ENCODE measurements around the gene SSBP1.
"Not testable (repeated sequence)": the region's sequence is repeated elsewhere in the genome, so short reads cannot be mapped to it uniquely, and the experiment has no call there.

SSBP1 gene

DNA sequence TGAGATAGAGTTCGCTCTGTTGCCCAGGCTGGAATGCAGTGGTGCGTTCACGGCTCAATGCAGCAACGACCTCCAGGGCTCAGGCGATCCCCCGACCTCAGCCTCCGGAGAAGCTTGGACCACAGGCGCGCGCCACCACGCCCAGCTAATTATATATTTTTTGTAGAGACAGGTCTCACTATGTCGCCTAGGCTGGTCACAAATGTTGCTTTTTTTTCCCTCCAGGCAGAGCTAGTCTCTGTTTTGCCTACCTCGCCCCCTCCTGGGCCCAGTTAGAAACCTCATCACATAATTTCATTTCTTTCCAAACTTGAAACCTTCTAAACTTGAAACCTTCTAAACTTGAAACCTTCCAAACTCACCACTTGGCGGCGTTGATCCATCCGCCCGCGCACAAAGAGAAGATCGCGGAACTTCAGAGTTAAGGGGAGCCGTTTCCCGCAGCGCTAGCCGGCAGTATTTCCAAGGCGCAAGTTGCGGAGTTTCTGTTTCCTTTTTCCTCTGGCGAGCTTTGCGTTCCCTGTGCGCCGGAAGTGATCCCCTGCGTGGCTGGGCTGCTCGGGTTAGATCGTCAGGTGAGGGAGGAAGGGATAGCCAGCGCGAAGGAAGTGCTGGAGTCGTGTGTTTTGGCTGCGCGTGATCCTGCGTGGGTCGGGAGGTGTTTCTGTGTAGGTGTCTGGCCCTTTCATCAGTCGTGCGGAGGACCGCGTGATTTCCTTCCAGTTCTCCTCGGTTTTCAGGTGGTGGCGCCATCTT is at the start of gene SSBP1:
SSBP1 (plus strand) TSS at position 523 of the 756 bp plus-strand sequence. CDS start 809 bp downstream, outside the sequence.
- peak; percentile 94 for DNase-seq (ENCODE audit: low spot score)

- DNase-seq (ENCODE audit: low spot score), result not testable (repeated sequence)
Observed at GRCh38 chr7:141689072-141689825, 48.9 kb upstream of the SSBP1 start.

GRCh38 chr7:141691540-141691939 is 46.6 kb upstream of the SSBP1 start:
- no peak for DNase-seq (ENCODE audit: low spot score)

DNA sequence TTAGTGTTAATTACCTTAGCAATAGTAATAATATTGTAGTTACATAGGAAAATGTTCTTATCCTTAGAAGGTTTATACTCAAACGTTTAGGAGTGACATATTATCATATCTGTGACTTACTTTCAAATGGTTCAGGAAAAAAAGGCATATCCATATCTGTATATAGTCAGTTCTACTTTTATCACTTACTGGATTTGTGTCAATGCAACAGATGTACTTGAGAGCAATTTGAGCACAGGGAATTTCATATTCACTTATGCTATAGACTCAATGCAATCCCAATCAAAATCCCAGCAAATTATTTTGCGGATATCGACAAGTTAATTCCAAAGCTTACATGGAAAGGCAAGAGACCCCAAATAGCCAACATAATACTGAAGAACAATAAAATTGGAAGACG is 46.2 kb upstream of the SSBP1 start:
- no peak for DNase-seq (ENCODE audit: low spot score)

GRCh38 chr7:141693082-141693481 is 45.1 kb upstream of the SSBP1 start:
- DNase-seq (ENCODE audit: low spot score), result no peak

- DNase-seq (ENCODE audit: low spot score), result no peak
Observed at GRCh38 chr7:141695803-141696289, 42.3 kb upstream of the SSBP1 start.

DNA sequence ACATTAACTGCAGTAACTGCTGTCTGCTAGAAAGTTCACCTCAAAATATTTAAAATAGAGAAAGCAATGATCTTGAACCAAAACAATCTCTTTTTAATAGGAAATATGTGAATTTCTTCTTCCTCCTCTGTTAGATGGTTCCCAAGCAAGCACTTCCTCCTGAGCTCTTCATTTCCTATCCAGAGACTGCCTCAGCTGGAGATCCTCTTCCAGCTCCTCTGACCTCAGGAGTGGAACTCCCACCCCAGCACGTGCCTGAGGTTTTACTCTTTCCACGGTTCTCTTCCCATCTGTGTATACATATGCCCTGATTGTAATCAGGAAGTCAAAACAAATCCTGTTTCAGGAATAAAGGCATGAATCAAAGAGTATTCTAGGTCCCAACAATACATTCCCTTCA is 41.8 kb upstream of the SSBP1 start:
- DNase-seq (ENCODE audit: low spot score), result no peak

DNA sequence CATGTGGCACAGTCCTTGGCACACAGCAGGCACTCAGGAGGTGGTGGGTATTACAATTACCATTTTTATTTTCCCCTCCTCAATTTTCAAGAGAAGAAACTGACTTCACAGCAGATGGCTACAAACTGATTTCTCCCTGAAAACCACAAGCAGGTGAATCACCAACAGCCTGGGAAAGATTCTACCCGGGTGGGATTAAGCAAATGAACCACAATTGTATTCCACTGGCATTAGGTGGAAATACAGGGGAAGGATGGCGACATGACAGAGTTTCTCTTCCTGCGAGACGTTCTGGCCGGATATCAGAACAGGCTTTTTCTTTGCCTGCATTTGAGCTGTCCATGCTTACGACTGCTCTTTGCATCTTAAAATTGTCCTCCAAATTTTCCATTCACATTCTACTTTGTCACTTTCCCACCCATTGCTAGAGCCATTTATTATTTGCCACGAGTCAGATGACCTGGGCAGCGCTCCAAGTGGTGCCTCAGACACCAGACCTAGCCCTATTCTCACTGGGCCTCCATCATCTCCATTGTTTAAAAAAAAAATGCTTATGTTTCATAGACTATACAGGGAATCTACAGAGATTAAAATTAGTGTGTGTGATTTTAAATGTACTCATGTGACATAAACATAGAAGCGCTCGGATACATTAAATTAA is 40.8 kb upstream of the SSBP1 start:
- DNase-seq (ENCODE audit: low spot score), result peak; percentile 75

- peak; percentile 54 for DNase-seq (ENCODE audit: low spot score)
Observed at GRCh38 chr7:141698247-141699015, 39.7 kb upstream of the SSBP1 start.

- no peak for DNase-seq (ENCODE audit: low spot score)
Observed at GRCh38 chr7:141699860-141700259, 38.3 kb upstream of the SSBP1 start.

GRCh38 chr7:141700296-141700847 is 37.8 kb upstream of the SSBP1 start:
- peak; percentile 28 for DNase-seq (ENCODE audit: low spot score)

DNA sequence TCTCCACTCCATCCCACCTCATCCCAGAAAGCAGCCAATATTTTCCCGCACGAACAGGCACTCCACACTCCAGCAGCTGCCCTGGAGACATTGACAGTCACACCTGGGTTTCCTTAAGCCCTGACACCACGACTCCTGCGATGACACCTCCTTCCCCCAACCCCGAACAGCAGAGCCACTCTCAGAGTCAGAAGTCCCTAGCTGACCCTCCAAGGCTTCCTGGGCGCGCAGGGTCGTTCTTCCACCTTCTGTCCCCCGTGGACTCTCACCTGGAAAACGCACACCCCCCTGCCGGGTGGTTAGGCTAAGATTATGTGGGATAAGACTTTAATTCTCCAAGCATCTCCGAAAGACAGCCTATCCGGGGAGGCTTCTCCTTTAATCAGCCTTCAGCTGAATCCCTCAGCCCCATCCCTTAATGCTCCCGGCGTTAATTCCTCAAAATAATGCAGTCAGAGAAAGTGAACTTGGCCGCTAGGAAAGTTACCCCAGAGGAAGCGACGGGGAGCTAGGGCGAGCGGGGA is 37.2 kb upstream of the SSBP1 start:
- no peak for DNase-seq (ENCODE audit: low spot score)

- DNase-seq (ENCODE audit: low spot score), result peak; percentile 53
Observed at GRCh38 chr7:141701489-141702046, 36.6 kb upstream of the SSBP1 start.

GRCh38 chr7:141702047-141702567 is 36.1 kb upstream of the SSBP1 start, which contains the start of gene DENND11:
Gene DENND11, minus strand, starts transcription at chr7:141702166. Its CDS starts 13 bp downstream, at chr7:141702153.
- DNase-seq (ENCODE audit: low spot score), result peak; percentile 63

DNA sequence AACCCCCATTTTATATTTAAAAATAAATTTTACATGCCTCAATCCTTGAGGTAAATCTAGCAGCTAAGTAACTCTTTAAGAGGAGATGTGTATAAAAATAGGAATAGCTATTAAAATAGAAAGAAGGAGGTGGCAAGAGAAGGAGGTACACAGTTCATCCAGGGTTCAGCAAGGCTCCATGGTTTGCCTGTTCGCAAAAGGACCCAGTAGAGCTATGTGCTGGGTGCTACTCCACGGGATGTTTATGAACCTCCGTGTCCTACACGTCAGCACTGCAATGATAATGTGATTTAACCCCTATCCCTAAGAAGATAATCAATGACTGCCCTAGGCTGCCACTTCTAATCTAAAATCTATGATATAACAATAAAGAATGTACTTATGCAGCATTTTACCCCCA is 35.3 kb upstream of the SSBP1 start:
- DNase-seq (ENCODE audit: low spot score), result no peak

DNA sequence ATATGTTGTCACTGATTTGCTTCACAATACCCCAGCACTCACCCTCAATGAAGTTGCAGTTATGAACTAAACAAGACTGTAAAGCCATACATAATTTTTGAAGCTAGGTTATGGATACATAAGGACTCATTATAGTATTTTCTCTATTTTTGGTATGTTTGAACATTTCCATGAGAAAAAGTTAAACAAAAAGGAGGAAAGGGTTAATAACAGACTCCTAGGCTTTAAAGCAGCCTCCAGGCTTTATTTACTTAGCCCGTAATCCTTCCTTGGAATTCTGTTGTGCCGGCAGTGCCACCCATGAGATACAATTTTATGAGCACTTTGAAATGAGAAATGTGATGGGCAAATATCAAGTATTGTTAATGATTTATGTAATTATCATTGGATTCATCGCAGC is 34.0 kb upstream of the SSBP1 start:
- DNase-seq (ENCODE audit: low spot score), result no peak

- DNase-seq (ENCODE audit: low spot score), result no peak
Observed at GRCh38 chr7:141704741-141705140, 33.4 kb upstream of the SSBP1 start.

DNA sequence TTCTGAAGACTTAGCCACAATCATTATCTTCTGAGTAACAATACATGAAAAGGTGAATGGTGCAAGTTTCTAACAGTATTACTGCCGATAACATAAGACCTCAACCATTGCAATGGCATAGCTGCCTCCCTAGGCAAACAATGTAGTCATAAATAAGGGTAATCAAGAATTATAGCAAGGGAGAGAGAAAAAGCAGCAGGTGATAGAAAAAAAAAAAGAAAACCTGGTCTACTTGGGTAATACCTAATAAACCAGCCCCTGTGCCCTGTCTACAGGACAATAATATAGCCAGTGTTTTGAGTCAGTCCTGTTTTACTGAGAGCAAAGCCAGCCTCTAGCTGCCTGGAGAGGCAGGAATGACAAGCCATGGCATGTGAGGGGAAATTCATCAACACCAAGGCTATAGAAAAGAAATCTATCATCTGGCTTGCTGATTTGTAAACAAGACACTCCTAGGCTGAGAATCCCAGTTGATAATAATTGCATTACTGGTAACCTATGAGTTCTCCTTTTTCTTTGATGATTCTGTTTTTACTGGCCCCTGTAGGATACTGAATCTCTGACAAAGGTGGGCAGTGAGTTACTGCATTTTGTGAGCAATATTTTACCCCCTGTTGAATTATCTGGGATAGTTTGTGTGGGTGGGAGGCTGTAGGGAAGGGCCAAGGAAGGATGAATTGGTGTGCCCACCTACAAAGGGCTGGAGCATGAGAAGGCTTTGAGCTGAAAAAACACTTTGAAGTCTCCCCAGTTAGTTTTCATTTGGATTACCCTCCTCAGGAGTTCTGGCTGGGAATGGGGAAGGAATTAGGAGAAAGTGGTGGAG is 31.7 kb upstream of the SSBP1 start:
- DNase-seq (ENCODE audit: low spot score), result no peak

DNA sequence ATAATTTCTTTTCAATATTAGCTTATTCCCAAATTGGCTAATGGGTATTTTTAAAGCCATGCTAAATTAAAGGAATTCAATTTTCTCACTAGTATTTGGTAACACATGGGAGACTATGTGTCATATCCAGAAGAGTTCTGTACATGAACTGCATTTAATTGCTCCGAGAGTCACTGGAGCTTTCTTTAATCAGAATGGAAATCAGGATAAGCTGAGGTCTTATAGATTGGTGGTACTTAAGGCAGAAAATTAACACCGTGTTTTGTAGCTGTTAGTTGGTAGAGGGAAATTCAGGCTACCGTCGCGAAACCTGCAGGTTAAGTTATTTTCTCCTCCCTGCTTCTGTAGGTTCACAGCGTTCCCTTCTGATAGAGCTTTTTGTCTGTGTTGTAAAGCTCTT is 29.8 kb upstream of the SSBP1 start, which contains the start of gene WEE2:
WEE2 (plus strand) TSS at position 3 of the 400 bp plus-strand sequence. CDS start 406 bp downstream, outside the sequence.
- DNase-seq (ENCODE audit: low spot score), result no peak

GRCh38 chr7:141709318-141709717 is 28.8 kb upstream of the SSBP1 start:
- DNase-seq (ENCODE audit: low spot score), result no peak
